Tibial nerve (tissue), 4 donors: Measurements from ENCODE around the gene ABHD10. TPM values are rescaled to one million over a fixed set of nuclear protein-coding genes. Genes with fewer than 3 reads are reported as not detected.

Experiments used
- DNase-seq, 2 donors: peaks; one replicate each; pipeline ENCODE4 v3.0.0-alpha.2; 2019; ENCODE audit warnings: low spot score in 2 of 2
- H3K27ac ChIP-seq, 4 donors: fragments of 200-600 bp; sonication (generic) in 3 of 4; one replicate each; pipeline ENCODE4 v1.5.1; 2017 to 2019; ENCODE audit warnings: mild to moderate bottlenecking in 1 of 4
- H3K27me3 ChIP-seq, 2 donors: fragments of 200-600 bp; sonication (generic) in 1 of 2; one replicate each; pipeline versions ENCODE4 v1.5.1 to v1.6.0; 2017 to 2019
- H3K36me3 ChIP-seq, 3 donors: fragments of 200-600 bp; sonication (generic); one replicate each; pipeline ENCODE4 v1.5.1; 2018 to 2019
- H3K4me1 ChIP-seq, 4 donors: fragments of 200-600 bp; sonication (generic) in 3 of 4; one replicate each; pipeline ENCODE4 v1.5.1; 2017 to 2019
- H3K4me3 ChIP-seq, 4 donors: fragments of 200-600 bp; sonication (generic) in 3 of 4; one replicate each; pipeline ENCODE4 v1.5.1; 2017 to 2019; ENCODE audit warnings: mild to moderate bottlenecking in 1 of 4, moderate library complexity in 1 of 4
- H3K9me3 ChIP-seq, 4 donors: fragments of 200-600 bp; sonication (generic) in 3 of 4; one replicate each; pipeline ENCODE4 v1.5.1; 2017 to 2019
- EP300 ChIP-seq, 2 donors: sonication (generic); formaldehyde crosslinking; IDR thresholded peaks; one replicate each; pipeline ENCODE4 v1.6.1; 2017; ENCODE audit warnings: antibody characterized with exemption in 2 of 2, mild to moderate bottlenecking in 1 of 2
- POLR2A ChIP-seq, 2 donors: fragments of 450-650 bp; IDR thresholded peaks; one replicate each; pipeline ENCODE4 v1.6.1; 2017; ENCODE audit warnings: antibody characterized with exemption in 2 of 2, mild to moderate bottlenecking in 2 of 2, moderate library complexity in 2 of 2
- WGBS, 2 donors: methylation state at CpG; one replicate each; pipeline ENCODE4 v1.1.5; 2018; 5-methylcytosine and 5-hydroxymethylcytosine counted together
- total RNA-seq, 4 donors: library from RNA; depleted of rRNA; stranded (reverse); fragments of >200 nt; gene quantifications; one replicate each; pipeline ENCODE4 v1.1.0, GENCODE V29; 2016
- TF ChIP-seq, protein P1 (sequence below), 5 experiments: fragments of 200-600 bp in 3 of 5; fragments of 450-650 bp in 2 of 5; sonication (generic) in 3 of 5; IDR thresholded peaks; one replicate each; pipeline ENCODE4 v1.5.1; 2016 to 2019; ENCODE audit warnings: antibody characterized with exemption in 5 of 5, mild to moderate bottlenecking in 3 of 5, moderate library complexity in 2 of 5

Gene ABHD10
- total RNA-seq, 4 donors from 2014 or later: 11.7 to 28.8 (median 19.4) TPM

GRCh38 chr3:111937871-111938270 is 41.0 kb upstream of the ABHD10 start:
- Histone ChIP-seq H3K9me3 (no peaks in the 10 kb centered on the region), H3K27ac (no peak overlapping the region), H3K27me3 (no peaks in the 10 kb centered on the region), H3K4me3 (no peak overlapping the region), H3K36me3 (peaks cover 0 to 36% (median 0%) of the 10 kb centered on the region in 3 donors), H3K4me1 (peaks cover 0 to 15% (median 0%) of the 10 kb centered on the region in 4 donors)
- DNase-seq: no peak
- no peak for TF ChIP-seq EP300 (IDR thresholded peaks at IDR 0.05)
- no peak for TF ChIP-seq POLR2A (IDR thresholded peaks at IDR 0.05)
- TF ChIP-seq, protein P1, sequence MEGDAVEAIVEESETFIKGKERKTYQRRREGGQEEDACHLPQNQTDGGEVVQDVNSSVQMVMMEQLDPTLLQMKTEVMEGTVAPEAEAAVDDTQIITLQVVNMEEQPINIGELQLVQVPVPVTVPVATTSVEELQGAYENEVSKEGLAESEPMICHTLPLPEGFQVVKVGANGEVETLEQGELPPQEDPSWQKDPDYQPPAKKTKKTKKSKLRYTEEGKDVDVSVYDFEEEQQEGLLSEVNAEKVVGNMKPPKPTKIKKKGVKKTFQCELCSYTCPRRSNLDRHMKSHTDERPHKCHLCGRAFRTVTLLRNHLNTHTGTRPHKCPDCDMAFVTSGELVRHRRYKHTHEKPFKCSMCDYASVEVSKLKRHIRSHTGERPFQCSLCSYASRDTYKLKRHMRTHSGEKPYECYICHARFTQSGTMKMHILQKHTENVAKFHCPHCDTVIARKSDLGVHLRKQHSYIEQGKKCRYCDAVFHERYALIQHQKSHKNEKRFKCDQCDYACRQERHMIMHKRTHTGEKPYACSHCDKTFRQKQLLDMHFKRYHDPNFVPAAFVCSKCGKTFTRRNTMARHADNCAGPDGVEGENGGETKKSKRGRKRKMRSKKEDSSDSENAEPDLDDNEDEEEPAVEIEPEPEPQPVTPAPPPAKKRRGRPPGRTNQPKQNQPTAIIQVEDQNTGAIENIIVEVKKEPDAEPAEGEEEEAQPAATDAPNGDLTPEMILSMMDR (IDR thresholded peaks at IDR 0.05): no peak

DNA sequence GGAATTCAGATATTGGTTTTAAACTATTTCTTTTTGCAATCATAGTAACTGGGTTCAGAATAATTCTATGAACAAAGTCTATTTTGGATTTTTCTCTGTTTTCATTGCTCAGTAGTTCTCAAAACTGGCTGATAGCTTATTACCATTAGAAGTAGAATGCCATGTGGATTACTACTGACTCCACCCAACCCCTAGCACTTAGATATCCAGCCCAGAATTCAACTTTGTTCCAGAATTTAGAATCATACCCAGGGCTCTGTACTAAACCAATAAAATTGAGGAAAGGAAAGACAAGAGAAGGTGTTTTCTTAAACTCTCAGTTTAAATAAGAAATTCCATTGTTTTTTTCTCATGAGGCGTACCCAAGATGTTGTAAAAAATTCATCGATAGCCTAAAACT is 39.0 kb upstream of the ABHD10 start:
- Histone ChIP-seq H3K4me1 (peaks cover 0 to 10% (median 0%) of the 10 kb centered on the region in 4 donors), H3K4me3 (no peak overlapping the region), H3K27ac (no peak overlapping the region), H3K9me3 (no peaks in the 10 kb centered on the region), H3K36me3 (peaks cover 0 to 46% (median 0%) of the 10 kb centered on the region in 3 donors), H3K27me3 (no peaks in the 10 kb centered on the region)
- DNase-seq: no peak
- TF ChIP-seq POLR2A (IDR thresholded peaks at IDR 0.05) (no peak), EP300 (IDR thresholded peaks at IDR 0.05) (no peak)
- TF ChIP-seq, protein P1 (IDR thresholded peaks at IDR 0.05): no peak
- WGBS, 2 donors: 87 to 94% methylated on average over 2 of the region's 2 CpGs

- Histone ChIP-seq H3K4me3 (no peak overlapping the region), H3K36me3 (peaks cover 0 to 60% (median 0%) of the 10 kb centered on the region in 3 donors), H3K9me3 (no peaks in the 10 kb centered on the region), H3K27ac (no peak overlapping the region), H3K27me3 (no peaks in the 10 kb centered on the region), H3K4me1 (no peaks in the 10 kb centered on the region)
- TF ChIP-seq POLR2A (IDR thresholded peaks at IDR 0.05) (no peak), EP300 (IDR thresholded peaks at IDR 0.05) (no peak)
- no peak for DNase-seq
- WGBS, 2 donors: 92% methylated on average over 2 of the region's 2 CpGs
These were observed 35.3 kb upstream of the ABHD10 start for GRCh38 chr3:111943533-111943932.

DNA sequence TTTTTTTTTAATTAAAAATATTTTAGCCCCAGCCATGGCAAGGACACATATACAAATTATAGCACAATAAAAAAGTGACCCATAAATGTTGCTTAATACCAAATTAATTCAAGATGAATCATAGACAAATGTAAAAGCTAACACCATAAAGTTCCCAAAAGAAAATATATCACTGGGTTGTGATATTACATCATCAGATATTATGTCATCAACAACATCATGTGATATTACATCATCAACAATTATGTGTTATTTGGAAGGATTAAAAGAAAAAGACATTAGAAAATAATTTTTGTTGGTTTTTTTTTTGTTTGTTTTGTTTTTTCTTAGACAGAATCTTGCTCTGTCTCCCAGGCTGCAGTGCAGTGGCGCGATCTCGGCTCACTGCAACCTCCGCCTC is 34.5 kb upstream of the ABHD10 start:
- H3K27ac ChIP-seq: no peak overlapping the region
- H3K4me3 ChIP-seq: no peak overlapping the region
- TF ChIP-seq POLR2A (IDR thresholded peaks at IDR 0.05) (no peak), EP300 (IDR thresholded peaks at IDR 0.05) (no peak)
- TF ChIP-seq, protein P1 (IDR thresholded peaks at IDR 0.05): no peak
- no peaks in the 10 kb centered on the region for H3K27me3 ChIP-seq
- H3K9me3 ChIP-seq: no peaks in the 10 kb centered on the region
- no peaks in the 10 kb centered on the region for H3K4me1 ChIP-seq
- DNase-seq: no peak
- 97% methylated on average over 4 of the region's 4 CpGs for WGBS, 2 donors
- H3K36me3 ChIP-seq: peaks cover 0 to 57% (median 0%) of the 10 kb centered on the region in 3 donors

- WGBS, 2 donors: 19 to 24% methylated on average over 1 of the region's 1 CpG
These were observed 31.6 kb upstream of the ABHD10 start for GRCh38 chr3:111947231-111947630.

More at GRCh38 chr3:111947231-111947630, 31.6 kb upstream of the ABHD10 start:
- no peak for DNase-seq
- Histone ChIP-seq H3K27me3 (no peaks in the 10 kb centered on the region), H3K36me3 (peaks cover 0 to 36% (median 0%) of the 10 kb centered on the region in 3 donors), H3K9me3 (no peaks in the 10 kb centered on the region), H3K27ac (no peak overlapping the region), H3K4me3 (no peak overlapping the region), H3K4me1 (no peaks in the 10 kb centered on the region)
- no peak for TF ChIP-seq POLR2A (IDR thresholded peaks at IDR 0.05)
- TF ChIP-seq EP300 (IDR thresholded peaks at IDR 0.05): no peak
- TF ChIP-seq, protein P1 (IDR thresholded peaks at IDR 0.05): no peak
